H1 (cell line): ENCODE results near the gene C1orf116. TPM values are rescaled to one million over a fixed set of nuclear protein-coding genes. Genes with fewer than 3 reads are reported as not detected.

Experiments used
- CTCF ChIA-PET: fragments of 300-600 bp; sonication (Branson Sonifier 250); formaldehyde crosslinking; loops from one replicate; lab custom pipeline; 2021; ENCODE audit not compliant: partially characterized antibody; lab: Charles Lee
- POLR2A ChIA-PET: fragments of 300-600 bp; sonication (Branson Sonifier 250); formaldehyde crosslinking; loops from one replicate; lab custom pipeline; 2021; ENCODE audit warnings: inconsistent platforms; ENCODE audit not compliant: partially characterized antibody; lab: Charles Lee
- DNase-seq, 2 experiments: peaks; one replicate each; pipeline versions ENCODE4 v3.0.0 to v3.0.0-alpha.2; 2010 to 2022; ENCODE audit warnings: low spot score in 2 of 2, low read depth in 1 of 2, mixed read lengths in 1 of 2
- FAIRE-seq: peaks from 2 replicates; lab custom pipeline; 2011; peaks lifted over from hg19 to GRCh38; lab: Jason Lieb, UNC
- H2AFZ ChIP-seq: 2 replicates; pipeline ENCODE4 v1.8.1; 2012; ENCODE audit warnings: low read length, inconsistent platforms
- H2AK5ac ChIP-seq: 2 replicates; pipeline ENCODE4 v1.6.1; 2013; ENCODE audit warnings: low read depth, low read length
- H2BK120ac ChIP-seq: replicated peaks from 2 replicates; pipeline ENCODE3; 2013; ENCODE audit warnings: low read depth, low read length, inconsistent platforms
- H2BK12ac ChIP-seq: 2 replicates; pipeline ENCODE4 v1.6.1; 2013; ENCODE audit warnings: low read depth, low read length
- H2BK15ac ChIP-seq: 2 replicates; pipeline ENCODE4 v1.6.1; 2013; ENCODE audit warnings: low read length
- H2BK20ac ChIP-seq: 2 replicates; pipeline ENCODE4 v1.6.1; 2013; ENCODE audit warnings: low read length
- H2BK5ac ChIP-seq: 2 replicates; pipeline ENCODE4 v1.6.1; 2013; ENCODE audit warnings: low read depth, low read length
- H3K14ac ChIP-seq: 2 replicates; pipeline ENCODE4 v1.6.1; 2013; ENCODE audit warnings: inconsistent platforms; ENCODE audit not compliant: insufficient read length
- H3K18ac ChIP-seq: 2 replicates; pipeline ENCODE4 v1.6.1; 2013; ENCODE audit warnings: low read length; ENCODE audit errors: extremely low read depth
- H3K23ac ChIP-seq: 2 replicates; pipeline ENCODE4 v1.6.1; 2013; ENCODE audit warnings: inconsistent platforms; ENCODE audit not compliant: insufficient read length
- H3K23me2 ChIP-seq: 2 replicates; pipeline ENCODE4 v1.6.1; 2013; ENCODE audit warnings: low read depth, low read length
- H3K27ac ChIP-seq: 2 replicates; pipeline ENCODE4 v1.6.1; 2011; ENCODE audit warnings: low read depth, low read length, inconsistent platforms
- H3K27me3 ChIP-seq, 4 experiments: replicated peaks in 1 of 4; 1 replicate in 1 of 4; 2 replicates in 3 of 4; pipeline versions ENCODE4 v1.6.1 to v1.8.1; 2011 to 2013; ENCODE audit warnings: low read length in 3 of 4, mild to moderate bottlenecking in 3 of 4, inconsistent platforms in 2 of 4, mixed read lengths in 2 of 4, moderate library complexity in 1 of 4; ENCODE audit not compliant: control insufficient read depth in 3 of 4, insufficient read depth in 3 of 4; ENCODE audit errors: extremely low read depth in 1 of 4
- H3K36me3 ChIP-seq, 4 experiments: 2 replicates each; pipeline versions ENCODE4 v1.6.1 to v1.8.1; 2011 to 2013; ENCODE audit warnings: mild to moderate bottlenecking in 4 of 4, low read length in 3 of 4, moderate library complexity in 2 of 4, control low read depth in 1 of 4, inconsistent platforms in 1 of 4; ENCODE audit not compliant: insufficient read depth in 4 of 4, control insufficient read depth in 2 of 4
- H3K4ac ChIP-seq: replicated peaks from 2 replicates; pipeline ENCODE3; 2013; ENCODE audit warnings: low read length, low read depth, mixed read lengths, inconsistent platforms; ENCODE audit not compliant: insufficient read length
- H3K4me1 ChIP-seq, 4 experiments: replicated peaks in 1 of 4; 1 replicate in 1 of 4; 2 replicates in 3 of 4; pipeline versions ENCODE4 v1.6.1 to v1.8.1; 2011 to 2013; ENCODE audit warnings: low read length in 3 of 4, inconsistent platforms in 2 of 4, mixed read lengths in 1 of 4; ENCODE audit not compliant: insufficient read depth in 4 of 4, control insufficient read depth in 3 of 4
- H3K4me2 ChIP-seq, 2 experiments: 2 replicates each; pipeline versions ENCODE4 v1.6.1 to v1.8.1; 2011 to 2013; ENCODE audit warnings: low read depth in 2 of 2, low read length in 2 of 2, control low read depth in 1 of 2, inconsistent platforms in 1 of 2, mild to moderate bottlenecking in 1 of 2; ENCODE audit not compliant: insufficient read depth in 1 of 2
- H3K4me3 ChIP-seq, 4 experiments: fragments of 200-600, 300-600 bp in 1 of 4; sonication (generic), shearing (Covaris generic), sonication (Bioruptor Twin) in 1 of 4; 2 replicates each; pipeline versions ENCODE4 v1.5.1 to v1.8.1; 2011 to 2016; ENCODE audit warnings: low read length in 4 of 4, low read depth in 3 of 4, control low read depth in 2 of 4, inconsistent platforms in 2 of 4, mild to moderate bottlenecking in 2 of 4, mixed read lengths in 1 of 4, moderate library complexity in 1 of 4; ENCODE audit not compliant: insufficient read depth in 2 of 4; ENCODE audit errors: extremely low read depth in 1 of 4
- H3K56ac ChIP-seq: replicated peaks from 2 replicates; pipeline ENCODE3; 2013; ENCODE audit warnings: low read depth, mild to moderate bottlenecking, mixed read lengths, low read length, inconsistent platforms; ENCODE audit not compliant: insufficient read length
- H3K79me1 ChIP-seq: 2 replicates; pipeline ENCODE4 v1.6.1; 2013; ENCODE audit warnings: low read depth, low read length, control low read depth
- H3K79me2 ChIP-seq, 2 experiments: 2 replicates each; pipeline versions ENCODE4 v1.6.1 to v1.8.1; 2012 to 2013; ENCODE audit warnings: low read length in 2 of 2, mild to moderate bottlenecking in 2 of 2, inconsistent platforms in 1 of 2; ENCODE audit not compliant: insufficient read depth in 2 of 2, control insufficient read depth in 1 of 2
- H3K9ac ChIP-seq, 4 experiments: replicated peaks in 1 of 4; 1 replicate in 1 of 4; 2 replicates in 3 of 4; pipeline versions ENCODE4 v1.6.1 to v1.8.1; 2011 to 2013; ENCODE audit warnings: low read depth in 3 of 4, low read length in 3 of 4, control low read depth in 2 of 4, mild to moderate bottlenecking in 2 of 4, moderate library complexity in 2 of 4, inconsistent platforms in 1 of 4; ENCODE audit errors: extremely low read depth in 1 of 4
- H3K9me3 ChIP-seq, 2 experiments: 2 replicates each; pipeline versions ENCODE4 v1.6.1 to v1.8.1; 2012 to 2013; ENCODE audit warnings: mild to moderate bottlenecking in 2 of 2, moderate library complexity in 2 of 2, control low read depth in 1 of 2, inconsistent platforms in 1 of 2, low read depth in 1 of 2, low read length in 1 of 2, mixed read lengths in 1 of 2; ENCODE audit not compliant: insufficient read depth in 2 of 2
- H4K20me1 ChIP-seq, 2 experiments: replicated peaks in 1 of 2; 2 replicates each; pipeline versions ENCODE3 to v1.8.1; 2011 to 2013; ENCODE audit warnings: inconsistent platforms in 2 of 2, low read length in 2 of 2, mild to moderate bottlenecking in 1 of 2; ENCODE audit not compliant: insufficient read depth in 2 of 2, control insufficient read depth in 1 of 2
- H4K5ac ChIP-seq: 2 replicates; pipeline ENCODE4 v1.6.1; 2013; ENCODE audit warnings: low read length, low read depth, mixed read lengths, inconsistent platforms; ENCODE audit not compliant: insufficient read length
- H4K8ac ChIP-seq: 2 replicates; pipeline ENCODE4 v1.8.0; 2013; ENCODE audit warnings: mild to moderate bottlenecking, moderate library complexity, low read length, inconsistent platforms; ENCODE audit not compliant: insufficient read depth; ENCODE audit errors: extremely low read depth
- H4K91ac ChIP-seq: replicated peaks from 2 replicates; pipeline ENCODE3; 2013; ENCODE audit warnings: low read length, mixed read lengths, inconsistent platforms; ENCODE audit not compliant: insufficient read length
- ATF2 ChIP-seq: IDR thresholded peaks from 2 replicates; pipeline ENCODE4 v1.6.1; 2012; ENCODE audit warnings: low read length, inconsistent platforms
- EGR1 ChIP-seq: IDR thresholded peaks from 2 replicates; pipeline ENCODE4 v1.6.1; 2011; ENCODE audit warnings: low read depth, low read length, borderline replicate concordance
- EP300 ChIP-seq, 2 experiments: IDR thresholded peaks; 1 replicate in 1 of 2; 2 replicates in 1 of 2; pipeline ENCODE4 v1.6.1; 2011 to 2012; ENCODE audit warnings: low read depth in 2 of 2, low read length in 2 of 2, mild to moderate bottlenecking in 2 of 2, borderline replicate concordance in 1 of 2, inconsistent platforms in 1 of 2, moderate library complexity in 1 of 2
- EZH2 ChIP-seq: fragments of 200-600 bp; sonication (generic); IDR thresholded peaks from 2 replicates; pipeline ENCODE4 v1.7.1; 2012; ENCODE audit warnings: low read depth, mild to moderate bottlenecking, moderate library complexity, low read length, inconsistent platforms; ENCODE audit not compliant: severe bottlenecking
- FOSL1 ChIP-seq: IDR thresholded peaks from 2 replicates; pipeline ENCODE4 v1.6.1; 2011; ENCODE audit warnings: mild to moderate bottlenecking, low read depth, low read length, moderate library complexity; ENCODE audit not compliant: insufficient read depth
- GTF2F1 ChIP-seq: IDR thresholded peaks from 2 replicates; pipeline ENCODE4 v1.6.1; 2012; ENCODE audit warnings: low read depth, low read length, improper control_type of control experiment, borderline replicate concordance
- JUN ChIP-seq: IDR thresholded peaks from 2 replicates; pipeline ENCODE4 v1.6.1; 2011; ENCODE audit warnings: low read depth, mild to moderate bottlenecking, improper control_type of control experiment, low read length
- MAX ChIP-seq: IDR thresholded peaks from 2 replicates; pipeline ENCODE4 v1.6.1; 2012; ENCODE audit warnings: inconsistent platforms
- NANOG ChIP-seq: IDR thresholded peaks from 2 replicates; pipeline ENCODE4 v1.6.1; 2011; ENCODE audit warnings: low read length, low read depth, mild to moderate bottlenecking, inconsistent platforms; ENCODE audit not compliant: insufficient read depth, poor library complexity, severe bottlenecking
- POLR2A ChIP-seq, 2 experiments: IDR thresholded peaks; 1 replicate in 1 of 2; 2 replicates in 1 of 2; pipeline ENCODE4 v1.6.1; 2011; ENCODE audit warnings: low read depth in 2 of 2, low read length in 2 of 2, mild to moderate bottlenecking in 2 of 2; ENCODE audit errors: control extremely low read depth in 1 of 2
- SIX5 ChIP-seq: IDR thresholded peaks from 2 replicates; pipeline ENCODE4 v1.6.1; 2011; ENCODE audit warnings: mild to moderate bottlenecking, low read depth, low read length
- ZNF274 ChIP-seq: IDR thresholded peaks from 2 replicates; pipeline ENCODE4 v1.7.0; 2012; ENCODE audit warnings: low read length, borderline replicate concordance; ENCODE audit errors: extremely low read depth
- WGBS, 2 experiments: shearing (Covaris generic) in 1 of 2; methylation state at CpG; one replicate each; pipeline versions ENCODE4 v1.1.6 to v1.1.7; 2013 to 2015; ENCODE audit warnings: low lambda C conversion rate in 2 of 2, mixed read lengths in 2 of 2, inconsistent platforms in 1 of 2, low coverage in 1 of 2, missing lambda C conversion rate in 1 of 2; ENCODE audit not compliant: insufficient replicate concordance in 2 of 2, insufficient coverage in 1 of 2, insufficient read length in 1 of 2; ENCODE audit errors: extremely low coverage in 1 of 2, missing lambda C conversion rate in 1 of 2; 5-methylcytosine and 5-hydroxymethylcytosine counted together
- polyA plus RNA-seq, 7 experiments: library from polyadenylated mRNA; depleted of rRNA in 3 of 7; stranded (reverse) in 5 of 7; unstranded in 2 of 7; fragments of >200 nt in 5 of 7; fragments of 200-250 nt in 2 of 7; gene quantifications; 1 replicate in 5 of 7; 2 replicates in 1 of 7; 4 replicates in 1 of 7; pipeline versions ENCODE4 v1.2.1 to v1.2.3, GENCODE V29; 2011 to 2013; ENCODE audit warnings: missing spikeins in 2 of 7, mixed read lengths in 2 of 7
- total RNA-seq: library from RNA; stranded (reverse); fragmentation: NEBNext Ultra II Directional; extraction: Animal tissue kit (Norgen Biotek cat#: 25700); gene quantifications from 2 replicates; pipeline ENCODE4 v1.2.1, GENCODE V29; 2021

Gene C1orf116
- total and polyA plus RNA-seq, 2 of the 8 experiments (the other 6 are each of a cell fraction or from before 2014, with no cell fraction given) = 2.2 to 3.9 TPM

- Histone ChIP-seq H3K9ac (no peak overlapping the region), H2AK5ac (no peak overlapping the region), H3K14ac (no peak overlapping the region), H3K4ac (no peak overlapping the region), H4K5ac (no peak overlapping the region), H2BK120ac (no peak overlapping the region), H3K18ac (no peak overlapping the region), H3K4me1 (no peaks in the 10 kb centered on the region), H3K9me3 (no peaks in the 10 kb centered on the region), H3K79me1 (no peaks in the 10 kb centered on the region), H2BK20ac (no peak overlapping the region), H3K79me2 (no peaks in the 10 kb centered on the region), H3K36me3 (no peaks in the 10 kb centered on the region), H4K91ac (no peak overlapping the region), H2AFZ (no peak overlapping the region), H3K23ac (no peak overlapping the region), H4K20me1 (no peaks in the 10 kb centered on the region), H2BK5ac (no peak overlapping the region), H3K4me3 (no peak overlapping the region), H2BK12ac (no peak overlapping the region), H3K27me3 (no peaks in the 10 kb centered on the region), H3K23me2 (no peaks in the 10 kb centered on the region), H4K8ac (no peak overlapping the region), H3K56ac (no peak overlapping the region), H3K27ac (no peak overlapping the region), H3K4me2 (no peak overlapping the region), H2BK15ac (no peak overlapping the region)
- ChIA-PET POLR2A (interaction anchor here (1.5 kb wide), 1 partner anchor 47 kb away, joined by 3 read pairs; no protein-coding TSS in a partner anchor), CTCF (interaction anchor here (0.7 to 6.3 kb wide), 9 partner anchors 9 to 342 kb away, joined by 3 to 81 read pairs (median 4); no protein-coding TSS in a partner anchor)
- WGBS, 2 experiments = 86% methylated on average over 2 of the region's 2 CpGs; no CpG with 5 or more reads in 1 of the 2 experiments
- FAIRE-seq = no peak
- DNase-seq = no peak
- no peak for TF ChIP-seq MAX
- no peak for TF ChIP-seq EP300 (IDR thresholded peaks at IDR 0.05; ENCODE audit: borderline replicate concordance in 1 of 2, low read depth in 2 of 2, low read length in 2 of 2)
- no peak for TF ChIP-seq GTF2F1
- no peak for TF ChIP-seq ZNF274
- no peak for TF ChIP-seq ATF2
- TF ChIP-seq POLR2A (IDR thresholded peaks at IDR 0.05; ENCODE audit: control extremely low read depth in 1 of 2, low read depth in 2 of 2, low read length in 2 of 2) = no peak
- TF ChIP-seq FOSL1 = no peak
- no peak for TF ChIP-seq SIX5
- TF ChIP-seq EZH2 = no peak
- no peak for TF ChIP-seq EGR1
- TF ChIP-seq JUN = no peak
- TF ChIP-seq NANOG = no peak
Measured at GRCh38 chr1:206972728-206973127, 59.8 kb downstream of the C1orf116 start.
